G401 (cell line): ENCODE results near the gene OR4K2. TPM values are rescaled to one million over a fixed set of nuclear protein-coding genes. Genes with fewer than 3 reads are reported as not detected.

Source experiments
- total RNA-seq: library from RNA; depleted of rRNA; stranded (reverse); fragments of >200 nt; shearing (Covaris generic); gene quantifications from 2 replicates; pipeline ENCODE4 v1.2.3, GENCODE V29; 2014; rRNA removed

The OR4K2 gene
- total RNA-seq, 1 experiment from 2014 or later = not detected

Other genes starting within 250 kb of the OR4K2 start
- gene OR11H2, start 161.3 kb upstream of the OR4K2 start, total RNA-seq = not detected in 2 replicates
- not detected in 2 replicates for gene OR4Q3, start 131.6 kb upstream of the OR4K2 start, total RNA-seq
- not detected in 2 replicates for gene OR4M1, start 101.6 kb upstream of the OR4K2 start, total RNA-seq
- not detected in 2 replicates for gene OR4N2, start 71.4 kb upstream of the OR4K2 start, total RNA-seq
- not detected in 2 replicates for gene OR4K5, start 45.5 kb downstream of the OR4K2 start, total RNA-seq
- gene OR4K1, start 55.8 kb downstream of the OR4K2 start, total RNA-seq = not detected in 2 replicates
- not detected in 2 replicates for gene OR4K15, start 100.4 kb downstream of the OR4K2 start, total RNA-seq
- gene OR4Q2, start 127.0 kb downstream of the OR4K2 start, total RNA-seq = not detected in 2 replicates
- not detected in 2 replicates for gene OR4K14, start 144.2 kb downstream of the OR4K2 start, total RNA-seq
- not detected in 2 replicates for gene OR4K13, start 160.9 kb downstream of the OR4K2 start, total RNA-seq
- gene OR4L1, start 184.9 kb downstream of the OR4K2 start, total RNA-seq = not detected in 2 replicates
- not detected in 2 replicates for gene OR4K17, start 235.6 kb downstream of the OR4K2 start, total RNA-seq